ENCODE results near the gene SLC22A5. TPM values are rescaled to one million over a fixed set of nuclear protein-coding genes. Genes with fewer than 3 reads are reported as not detected.
A peak's percentile ranks its signal among the peaks of the same experiment; 100 is the strongest.

Gene SLC22A5
- total RNA-seq, 1 experiment from 2014 or later: 3.6 TPM

DNA sequence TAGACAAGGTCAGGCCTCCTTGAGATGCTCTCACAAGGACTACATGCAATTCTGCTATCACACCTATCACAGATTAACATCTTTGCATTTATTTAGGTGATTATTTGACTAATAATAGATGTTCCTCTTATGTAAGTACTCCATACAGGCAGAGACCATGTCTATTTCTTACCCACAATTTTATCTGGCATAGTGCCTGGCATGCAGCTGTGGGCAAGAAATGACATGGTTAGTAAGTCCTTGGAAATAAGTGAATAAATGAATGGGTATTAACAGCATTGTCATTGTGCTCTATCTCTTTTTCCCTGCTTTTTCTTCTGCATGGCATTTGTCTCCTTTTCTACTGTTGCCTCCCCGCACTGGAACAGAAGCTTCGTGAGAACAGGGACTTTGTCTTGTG lies 49.4 kb downstream of the SLC22A5 start (continued):
- TF ChIP-seq PRDM15 (CRISPR knock-in tag; IDR thresholded peaks at IDR 0.05): no peak
- TF ChIP-seq, protein P1, sequence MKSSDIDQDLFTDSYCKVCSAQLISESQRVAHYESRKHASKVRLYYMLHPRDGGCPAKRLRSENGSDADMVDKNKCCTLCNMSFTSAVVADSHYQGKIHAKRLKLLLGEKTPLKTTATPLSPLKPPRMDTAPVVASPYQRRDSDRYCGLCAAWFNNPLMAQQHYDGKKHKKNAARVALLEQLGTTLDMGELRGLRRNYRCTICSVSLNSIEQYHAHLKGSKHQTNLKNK (CRISPR knock-in tag; IDR thresholded peaks at IDR 0.05): no peak

GRCh38 chr5:132419502-132420468 lies 50.3 kb downstream of the SLC22A5 start:
- peak overlapping the region; percentile 67; the same call in 1 of the 2 replicates for H3K27ac Mint-ChIP-seq
- CTCF ChIA-PET: interaction anchor here (0.7 to 2.9 kb wide), 11 partner anchors 9 to 107 kb away, joined by 3 to 16 read pairs (median 6); partner anchors contain the start of gene IRF1
- DNase-seq (ENCODE audit: low spot score) (peak; percentile 77), ATAC-seq (peak; percentile 92)
- no peaks in the 10 kb centered on the region; the same call in 1 of the 2 replicates for H3K27me3 Mint-ChIP-seq (ENCODE audit: low read depth)
- TF ChIP-seq PRDM15 (CRISPR knock-in tag; IDR thresholded peaks at IDR 0.05): peak; percentile 91
- TF ChIP-seq, protein P2, sequence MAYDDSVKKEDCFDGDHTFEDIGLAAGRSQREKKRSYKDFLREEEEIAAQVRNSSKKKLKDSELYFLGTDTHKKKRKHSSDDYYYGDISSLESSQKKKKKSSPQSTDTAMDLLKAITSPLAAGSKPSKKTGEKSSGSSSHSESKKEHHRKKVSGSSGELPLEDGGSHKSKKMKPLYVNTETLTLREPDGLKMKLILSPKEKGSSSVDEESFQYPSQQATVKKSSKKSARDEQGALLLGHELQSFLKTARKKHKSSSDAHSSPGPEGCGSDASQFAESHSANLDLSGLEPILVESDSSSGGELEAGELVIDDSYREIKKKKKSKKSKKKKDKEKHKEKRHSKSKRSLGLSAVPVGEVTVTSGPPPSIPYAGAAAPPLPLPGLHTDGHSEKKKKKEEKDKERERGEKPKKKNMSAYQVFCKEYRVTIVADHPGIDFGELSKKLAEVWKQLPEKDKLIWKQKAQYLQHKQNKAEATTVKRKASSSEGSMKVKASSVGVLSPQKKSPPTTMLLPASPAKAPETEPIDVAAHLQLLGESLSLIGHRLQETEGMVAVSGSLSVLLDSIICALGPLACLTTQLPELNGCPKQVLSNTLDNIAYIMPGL (CRISPR knock-in tag; IDR thresholded peaks at IDR 0.05): peak; percentile 73
- no peak for TF ChIP-seq FOXP1 (CRISPR knock-in tag; IDR thresholded peaks at IDR 0.05; ENCODE audit: borderline replicate concordance)
- no peak for TF ChIP-seq GABPB1 (CRISPR knock-in tag; IDR thresholded peaks at IDR 0.05)
- TF ChIP-seq CTCF (IDR thresholded peaks at IDR 0.05): peak; percentile 86
- TF ChIP-seq, protein P3, sequence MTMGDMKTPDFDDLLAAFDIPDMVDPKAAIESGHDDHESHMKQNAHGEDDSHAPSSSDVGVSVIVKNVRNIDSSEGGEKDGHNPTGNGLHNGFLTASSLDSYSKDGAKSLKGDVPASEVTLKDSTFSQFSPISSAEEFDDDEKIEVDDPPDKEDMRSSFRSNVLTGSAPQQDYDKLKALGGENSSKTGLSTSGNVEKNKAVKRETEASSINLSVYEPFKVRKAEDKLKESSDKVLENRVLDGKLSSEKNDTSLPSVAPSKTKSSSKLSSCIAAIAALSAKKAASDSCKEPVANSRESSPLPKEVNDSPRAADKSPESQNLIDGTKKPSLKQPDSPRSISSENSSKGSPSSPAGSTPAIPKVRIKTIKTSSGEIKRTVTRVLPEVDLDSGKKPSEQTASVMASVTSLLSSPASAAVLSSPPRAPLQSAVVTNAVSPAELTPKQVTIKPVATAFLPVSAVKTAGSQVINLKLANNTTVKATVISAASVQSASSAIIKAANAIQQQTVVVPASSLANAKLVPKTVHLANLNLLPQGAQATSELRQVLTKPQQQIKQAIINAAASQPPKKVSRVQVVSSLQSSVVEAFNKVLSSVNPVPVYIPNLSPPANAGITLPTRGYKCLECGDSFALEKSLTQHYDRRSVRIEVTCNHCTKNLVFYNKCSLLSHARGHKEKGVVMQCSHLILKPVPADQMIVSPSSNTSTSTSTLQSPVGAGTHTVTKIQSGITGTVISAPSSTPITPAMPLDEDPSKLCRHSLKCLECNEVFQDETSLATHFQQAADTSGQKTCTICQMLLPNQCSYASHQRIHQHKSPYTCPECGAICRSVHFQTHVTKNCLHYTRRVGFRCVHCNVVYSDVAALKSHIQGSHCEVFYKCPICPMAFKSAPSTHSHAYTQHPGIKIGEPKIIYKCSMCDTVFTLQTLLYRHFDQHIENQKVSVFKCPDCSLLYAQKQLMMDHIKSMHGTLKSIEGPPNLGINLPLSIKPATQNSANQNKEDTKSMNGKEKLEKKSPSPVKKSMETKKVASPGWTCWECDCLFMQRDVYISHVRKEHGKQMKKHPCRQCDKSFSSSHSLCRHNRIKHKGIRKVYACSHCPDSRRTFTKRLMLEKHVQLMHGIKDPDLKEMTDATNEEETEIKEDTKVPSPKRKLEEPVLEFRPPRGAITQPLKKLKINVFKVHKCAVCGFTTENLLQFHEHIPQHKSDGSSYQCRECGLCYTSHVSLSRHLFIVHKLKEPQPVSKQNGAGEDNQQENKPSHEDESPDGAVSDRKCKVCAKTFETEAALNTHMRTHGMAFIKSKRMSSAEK (CRISPR knock-in tag; IDR thresholded peaks at IDR 0.05; ENCODE audit: borderline replicate concordance): no peak
- no peaks in the 10 kb centered on the region for H3K9me3 Mint-ChIP-seq
- H3K36me3 Mint-ChIP-seq: no peaks in the 10 kb centered on the region
- POLR2A ChIA-PET: interaction anchor here (0.9 kb wide), 1 partner anchor 75 kb away, joined by 3 read pairs; no protein-coding TSS in a partner anchor
- H3K4me3 Mint-ChIP-seq: no peak overlapping the region
- peaks cover 20% of the 10 kb centered on the region for H3K4me1 Mint-ChIP-seq

Data from WTC11 (cell line).